ENCODE results near the gene GOLGA1.
"Not testable (repeated sequence)": the region's sequence is repeated elsewhere in the genome, so short reads cannot be mapped to it uniquely, and the experiment has no call there.

The GOLGA1 gene, protein sequence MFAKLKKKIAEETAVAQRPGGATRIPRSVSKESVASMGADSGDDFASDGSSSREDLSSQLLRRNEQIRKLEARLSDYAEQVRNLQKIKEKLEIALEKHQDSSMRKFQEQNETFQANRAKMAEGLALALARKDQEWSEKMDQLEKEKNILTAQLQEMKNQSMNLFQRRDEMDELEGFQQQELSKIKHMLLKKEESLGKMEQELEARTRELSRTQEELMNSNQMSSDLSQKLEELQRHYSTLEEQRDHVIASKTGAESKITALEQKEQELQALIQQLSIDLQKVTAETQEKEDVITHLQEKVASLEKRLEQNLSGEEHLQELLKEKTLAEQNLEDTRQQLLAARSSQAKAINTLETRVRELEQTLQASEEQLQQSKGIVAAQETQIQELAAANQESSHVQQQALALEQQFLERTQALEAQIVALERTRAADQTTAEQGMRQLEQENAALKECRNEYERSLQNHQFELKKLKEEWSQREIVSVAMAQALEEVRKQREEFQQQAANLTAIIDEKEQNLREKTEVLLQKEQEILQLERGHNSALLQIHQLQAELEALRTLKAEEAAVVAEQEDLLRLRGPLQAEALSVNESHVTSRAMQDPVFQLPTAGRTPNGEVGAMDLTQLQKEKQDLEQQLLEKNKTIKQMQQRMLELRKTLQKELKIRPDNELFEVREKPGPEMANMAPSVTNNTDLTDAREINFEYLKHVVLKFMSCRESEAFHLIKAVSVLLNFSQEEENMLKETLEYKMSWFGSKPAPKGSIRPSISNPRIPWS

DNA sequence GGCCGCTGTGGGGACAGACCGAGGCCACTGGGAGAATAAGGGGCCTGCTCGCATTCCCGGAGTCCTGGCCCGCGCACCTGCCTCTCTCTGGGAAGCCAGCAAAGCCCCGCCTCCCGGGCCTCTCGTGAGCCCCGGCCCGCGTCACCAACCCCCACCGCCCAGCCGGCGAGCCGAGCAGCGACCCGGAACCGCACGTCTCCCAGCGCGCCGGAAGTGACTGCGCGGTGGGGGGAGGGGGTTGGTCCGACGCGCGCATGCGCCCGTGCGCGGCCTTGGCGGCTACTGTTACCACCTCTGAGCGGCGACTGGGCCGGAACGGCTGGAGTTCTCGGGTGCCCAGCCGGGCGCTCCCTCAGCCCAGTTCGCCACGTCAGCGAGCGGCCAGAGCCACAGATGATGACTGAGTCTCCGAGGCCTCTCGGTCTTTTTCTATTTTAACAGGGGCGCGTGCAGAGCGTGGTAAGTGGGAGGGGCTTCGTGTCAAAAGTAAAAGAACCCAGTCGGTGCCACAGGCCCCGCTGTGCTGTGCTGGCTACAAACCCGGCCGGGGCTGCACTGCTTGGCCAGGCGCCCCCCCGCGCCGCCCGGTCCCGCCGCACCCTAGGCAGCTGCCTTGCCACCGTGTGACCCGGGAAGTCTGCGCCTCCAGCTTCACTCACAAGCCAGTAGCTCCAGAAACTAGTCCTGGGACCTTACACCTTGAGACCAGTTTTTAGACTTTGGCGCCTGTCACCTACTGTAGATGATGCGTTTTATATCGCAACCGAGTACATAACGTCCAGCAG, at the start of gene GOLGA1:
TSS of gene GOLGA1 (minus strand) at position 190 of the 785 bp plus-strand sequence. CDS start 2,372 bp downstream, outside the sequence.
- H3K27me3 Mint-ChIP-seq, result no peaks in the 10 kb centered on the region
- H3K9me3 Mint-ChIP-seq, result no peaks in the 10 kb centered on the region
- DNase-seq (peak; percentile 90), ATAC-seq (replicated peaks) (peak; percentile 89 to 91)
- H3K4me3 Mint-ChIP-seq, result peak within 1 kb of the TSS; percentile 88 to 89
- peaks cover 2 to 6% of the 10 kb centered on the region in 2 donors for H3K36me3 Mint-ChIP-seq
- peaks cover 10 to 33% of the 10 kb centered on the region in 2 donors for H3K4me1 Mint-ChIP-seq
- peak within 1 kb of the TSS; percentile 99 for H3K27ac Mint-ChIP-seq

DNA sequence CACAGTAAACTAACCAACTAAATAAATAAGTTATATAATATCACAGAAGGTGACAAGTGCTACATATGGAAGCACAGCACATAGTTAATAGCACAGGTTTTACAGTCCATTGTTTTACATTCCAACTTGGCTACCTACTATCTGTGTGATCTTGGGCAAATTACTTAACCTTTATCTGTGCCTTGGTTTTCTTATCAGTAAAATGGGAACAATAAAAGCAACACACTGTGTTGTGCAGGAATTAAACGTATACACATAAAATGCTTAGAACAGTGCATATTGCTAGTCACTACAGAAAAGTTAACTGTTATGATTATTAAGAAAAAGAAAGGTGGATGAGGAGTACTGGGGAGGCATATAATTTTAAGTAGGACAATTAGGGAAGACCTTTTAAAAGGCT, 42.8 kb upstream of the GOLGA1 start:
- no peaks in the 10 kb centered on the region for H3K4me1 Mint-ChIP-seq
- ATAC-seq (replicated peaks), result no peak
- no peak overlapping the region for H3K4me3 Mint-ChIP-seq
- no peak overlapping the region for H3K27ac Mint-ChIP-seq
- no peak for DNase-seq
- H3K36me3 Mint-ChIP-seq, result peaks cover 6 to 18% of the 10 kb centered on the region in 2 donors
- no peaks in the 10 kb centered on the region for H3K9me3 Mint-ChIP-seq
- no peaks in the 10 kb centered on the region for H3K27me3 Mint-ChIP-seq

DNA sequence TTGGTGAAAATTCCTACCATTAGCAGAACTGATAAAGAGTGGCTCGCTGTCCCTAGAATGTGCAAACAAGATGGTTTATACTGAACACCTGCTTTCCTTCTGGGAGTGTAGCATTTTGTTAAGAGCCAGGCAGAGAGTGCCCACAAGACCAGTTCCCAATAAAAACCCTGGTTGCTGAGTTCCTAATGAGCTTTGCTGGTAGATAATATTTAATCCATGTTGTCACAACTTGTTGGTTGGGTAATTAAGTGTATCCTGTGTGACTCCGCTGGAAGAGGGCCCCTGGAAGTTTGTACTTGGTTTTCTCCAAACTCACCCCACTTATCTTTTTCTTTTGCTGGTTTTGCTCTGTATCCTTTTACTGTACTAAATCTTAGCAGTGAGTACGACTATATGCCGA, 39.5 kb upstream of the GOLGA1 start:
- no peaks in the 10 kb centered on the region for H3K4me1 Mint-ChIP-seq
- H3K4me3 Mint-ChIP-seq, result no peak overlapping the region
- peaks cover 6 to 12% of the 10 kb centered on the region in 2 donors for H3K36me3 Mint-ChIP-seq
- no peak overlapping the region for H3K27ac Mint-ChIP-seq
- DNase-seq, result no peak
- no peaks in the 10 kb centered on the region for H3K27me3 Mint-ChIP-seq
- ATAC-seq (replicated peaks), result no peak
- H3K9me3 Mint-ChIP-seq, result no peaks in the 10 kb centered on the region

DNA sequence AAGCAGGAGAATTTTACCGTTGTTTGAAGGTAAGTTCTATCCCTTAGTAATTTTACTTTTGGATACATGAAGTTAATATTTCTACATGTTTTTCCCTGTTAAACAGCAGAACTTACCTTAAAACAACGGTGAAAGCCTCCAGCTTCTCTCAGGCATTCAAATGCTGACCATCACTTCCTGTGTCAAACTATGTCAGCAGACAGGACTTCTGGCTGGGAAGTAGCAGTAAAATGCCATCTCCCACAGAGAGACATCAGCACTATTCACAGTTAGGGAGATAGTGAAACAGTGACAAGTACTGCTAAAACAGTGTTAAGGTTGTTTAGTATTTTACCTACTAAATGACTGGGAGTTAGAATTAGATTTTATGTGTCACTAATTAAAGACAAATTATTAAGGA, 34.2 kb upstream of the GOLGA1 start:
- no peaks in the 10 kb centered on the region for H3K4me1 Mint-ChIP-seq
- H3K9me3 Mint-ChIP-seq, result no peaks in the 10 kb centered on the region
- no peak overlapping the region for H3K27ac Mint-ChIP-seq
- no peak for ATAC-seq (replicated peaks)
- peaks cover 10 to 20% of the 10 kb centered on the region in 2 donors for H3K36me3 Mint-ChIP-seq
- no peaks in the 10 kb centered on the region for H3K27me3 Mint-ChIP-seq
- H3K4me3 Mint-ChIP-seq, result no peak overlapping the region
- DNase-seq, result no peak

DNA sequence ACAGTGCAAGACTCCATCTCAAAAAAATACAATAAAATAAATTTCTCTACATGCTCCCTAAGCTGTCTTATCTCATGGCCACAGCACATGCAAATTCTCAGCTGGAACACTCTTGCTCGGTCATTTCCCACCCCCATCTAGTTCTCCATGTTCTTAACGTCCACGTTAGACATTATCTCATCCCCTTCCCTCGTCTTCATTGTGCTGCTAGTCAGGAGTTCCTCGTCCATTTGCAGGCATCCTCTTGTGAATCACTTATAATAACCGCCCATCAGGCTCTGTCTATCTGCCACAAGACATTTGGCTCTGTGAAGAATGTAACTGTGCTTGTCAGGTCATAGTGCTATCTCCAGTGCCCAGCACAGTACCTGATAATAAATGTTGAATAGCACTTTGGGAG, 32.9 kb upstream of the GOLGA1 start:
- no peak overlapping the region for H3K27ac Mint-ChIP-seq
- no peak for DNase-seq
- no peak for ATAC-seq (replicated peaks)
- H3K9me3 Mint-ChIP-seq, result no peaks in the 10 kb centered on the region
- peaks cover 11 to 22% of the 10 kb centered on the region in 2 donors for H3K36me3 Mint-ChIP-seq
- no peaks in the 10 kb centered on the region for H3K27me3 Mint-ChIP-seq
- no peak overlapping the region for H3K4me3 Mint-ChIP-seq
- no peaks in the 10 kb centered on the region for H3K4me1 Mint-ChIP-seq

DNA sequence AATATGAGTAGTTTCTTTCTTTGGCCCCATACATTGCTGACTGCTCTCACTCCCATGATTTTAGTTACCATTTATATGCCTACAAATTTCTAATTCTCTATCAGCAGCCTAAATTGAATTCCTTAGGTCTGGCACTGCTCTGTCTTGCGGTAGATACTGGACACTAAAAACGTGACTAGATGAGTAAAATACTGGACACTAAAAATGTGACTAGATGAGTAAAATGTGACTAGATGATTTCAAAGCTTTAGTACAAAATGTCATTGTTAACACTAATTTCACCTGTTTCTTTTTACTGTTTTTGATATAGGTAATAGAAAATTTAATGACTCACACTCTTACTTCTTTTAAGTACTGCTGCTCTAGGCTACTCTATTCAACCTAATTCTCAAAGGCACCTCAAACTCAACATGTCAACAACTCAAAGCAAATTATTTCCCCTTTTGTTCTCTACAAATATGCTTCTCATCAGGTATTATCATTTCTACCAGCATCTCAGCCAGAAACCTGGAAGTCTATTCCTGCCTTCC, 31.4 kb upstream of the GOLGA1 start:
- no peaks in the 10 kb centered on the region for H3K4me1 Mint-ChIP-seq
- H3K9me3 Mint-ChIP-seq, result no peaks in the 10 kb centered on the region
- DNase-seq (no peak), ATAC-seq (replicated peaks) (no peak)
- H3K36me3 Mint-ChIP-seq, result peaks cover 9 to 25% of the 10 kb centered on the region in 2 donors
- no peak overlapping the region for H3K27ac Mint-ChIP-seq
- H3K4me3 Mint-ChIP-seq, result no peak overlapping the region
- H3K27me3 Mint-ChIP-seq, result no peaks in the 10 kb centered on the region

DNA sequence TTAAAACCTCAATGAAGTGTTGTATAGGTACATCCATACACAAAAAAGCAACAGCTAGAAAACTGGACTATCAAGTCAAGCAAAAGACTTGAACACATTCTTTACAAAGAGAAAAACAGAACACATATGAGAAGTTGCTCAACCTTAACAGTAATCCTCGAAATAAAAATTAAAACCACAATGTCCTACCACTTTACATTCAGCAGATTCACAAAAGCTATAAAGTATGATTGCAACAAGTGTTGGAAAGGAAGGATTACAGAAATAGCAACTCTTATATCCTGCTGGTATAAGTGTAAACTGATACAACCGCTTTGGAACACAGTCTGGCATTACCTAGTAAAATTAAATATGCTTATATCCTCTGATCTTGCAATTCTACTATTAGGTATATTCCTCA, 28.5 kb upstream of the GOLGA1 start:
- no peaks in the 10 kb centered on the region for H3K9me3 Mint-ChIP-seq
- H3K36me3 Mint-ChIP-seq, result peaks cover 9 to 23% of the 10 kb centered on the region in 2 donors
- H3K27me3 Mint-ChIP-seq, result no peaks in the 10 kb centered on the region
- no peak for ATAC-seq (replicated peaks)
- no peak overlapping the region for H3K4me3 Mint-ChIP-seq
- no peak for DNase-seq
- H3K27ac Mint-ChIP-seq, result no peak overlapping the region
- peaks cover 3 to 9% of the 10 kb centered on the region in 2 donors for H3K4me1 Mint-ChIP-seq

DNA sequence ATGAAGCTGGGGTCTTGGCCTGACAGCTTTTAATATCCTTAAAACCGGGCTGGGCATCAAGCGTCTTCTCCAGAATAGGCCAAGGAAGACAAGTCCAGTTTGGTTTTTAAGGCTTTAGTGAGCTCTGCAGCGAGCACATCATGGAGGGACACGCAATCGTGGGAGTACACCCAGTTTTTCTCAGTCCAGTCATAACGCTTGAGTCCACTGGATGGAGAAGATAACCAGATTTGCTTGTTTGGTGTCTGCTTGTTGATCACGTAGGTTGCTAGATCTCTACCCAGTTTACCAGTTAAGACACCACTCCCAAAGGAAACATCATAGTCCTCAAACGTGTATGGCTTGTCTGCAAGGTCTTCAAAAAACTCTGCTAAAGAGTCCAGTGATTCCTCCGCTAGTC, 27.4 kb upstream of the GOLGA1 start:
- Mint-ChIP-seq H3K27ac (no peak overlapping the region), H3K9me3 (no peaks in the 10 kb centered on the region), H3K36me3 (peaks cover 3 to 16% of the 10 kb centered on the region in 2 donors), H3K4me3 (no peak overlapping the region), H3K4me1 (peaks cover 9 to 19% of the 10 kb centered on the region in 2 donors), H3K27me3 (no peaks in the 10 kb centered on the region)
- DNase-seq (no peak), ATAC-seq (replicated peaks) (no peak)

DNA sequence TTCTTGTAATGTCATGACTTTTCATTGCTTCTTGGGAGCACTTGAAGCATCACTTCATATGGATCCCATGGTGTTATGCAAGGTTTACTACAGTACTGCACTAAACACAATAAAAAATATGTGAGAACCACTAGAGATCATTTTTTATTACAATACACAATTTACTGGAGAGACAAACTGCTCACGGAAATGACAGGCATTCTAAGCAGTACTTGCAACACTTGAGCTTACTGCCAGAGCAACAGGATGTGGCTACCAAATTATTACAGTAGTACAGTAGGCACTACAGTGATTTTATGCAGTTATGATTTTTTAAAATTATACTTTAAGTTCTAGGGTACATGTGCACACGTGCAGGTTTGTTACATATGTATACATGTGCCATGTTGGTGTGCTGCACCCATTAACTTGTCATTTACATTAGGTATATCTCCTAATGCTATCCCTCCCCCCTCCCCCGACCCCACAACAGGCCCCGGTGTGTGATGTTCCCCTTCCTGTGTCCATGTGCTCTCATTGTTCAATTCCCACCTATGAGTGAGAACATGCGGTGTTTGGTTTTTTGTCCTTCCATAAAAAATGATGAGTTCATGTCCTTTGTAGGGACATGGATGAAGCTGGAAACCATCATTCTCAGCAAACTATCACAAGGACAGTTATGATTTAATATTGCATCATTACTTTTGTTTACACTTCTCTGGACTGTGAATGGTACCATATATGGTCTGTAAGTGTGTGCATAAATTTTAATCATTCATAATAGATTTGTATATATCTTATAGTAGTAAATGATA, 25.1 kb upstream of the GOLGA1 start:
- H3K4me1 Mint-ChIP-seq, result peaks cover 9 to 19% of the 10 kb centered on the region in 2 donors

DNA sequence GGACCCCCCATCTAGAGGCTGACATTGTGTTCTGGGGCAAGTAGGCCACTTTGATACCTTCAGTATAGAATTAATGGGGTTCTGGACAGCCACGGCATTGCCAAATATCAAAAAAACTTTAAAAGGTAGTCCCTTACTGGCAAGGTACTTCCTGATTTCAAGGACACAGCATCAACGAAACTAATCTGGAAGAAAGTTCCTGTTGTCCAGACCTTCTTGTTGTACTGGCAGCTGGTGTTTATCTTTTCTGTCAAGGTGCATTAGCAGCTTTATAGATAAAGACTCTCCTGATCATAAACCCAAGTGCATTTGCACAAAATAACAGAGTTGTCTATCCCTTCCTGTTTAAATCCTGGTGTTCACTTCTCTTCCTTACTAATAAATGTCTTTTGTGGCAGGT, 23.7 kb upstream of the GOLGA1 start:
- Mint-ChIP-seq H3K4me3 (no peak overlapping the region), H3K36me3 (peaks cover 2 to 4% of the 10 kb centered on the region in 2 donors), H3K27me3 (no peaks in the 10 kb centered on the region), H3K9me3 (no peaks in the 10 kb centered on the region), H3K27ac (no peak overlapping the region), H3K4me1 (peaks cover 9 to 19% of the 10 kb centered on the region in 2 donors)
- no peak for DNase-seq
- no peak for ATAC-seq (replicated peaks)

More for the DNA sequence above, 25.1 kb upstream of the GOLGA1 start:
- H3K4me3 Mint-ChIP-seq; ATAC-seq (replicated peaks); H3K27me3 Mint-ChIP-seq; H3K36me3 Mint-ChIP-seq; H3K27ac Mint-ChIP-seq; DNase-seq; H3K9me3 Mint-ChIP-seq: not testable (repeated sequence)

DNA sequence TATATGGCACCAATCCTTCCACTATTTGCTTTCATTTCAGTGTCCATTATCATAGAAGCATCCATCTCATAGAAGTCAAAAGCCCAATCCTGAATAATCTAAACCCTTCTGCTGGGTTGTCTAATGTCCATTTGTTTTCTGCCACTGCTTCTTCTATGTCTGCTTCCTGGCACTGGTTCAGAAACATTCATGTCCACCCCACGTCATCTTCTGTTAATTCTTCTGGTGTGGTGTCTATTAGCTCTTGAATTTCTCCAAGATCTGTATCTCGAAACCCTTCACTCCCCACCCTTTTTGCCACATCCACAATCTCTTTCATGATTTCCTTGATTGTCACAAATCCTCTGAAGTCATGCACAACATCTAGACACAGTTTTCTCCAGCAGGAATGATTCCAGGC, 23.2 kb upstream of the GOLGA1 start:
- no peak for DNase-seq
- Mint-ChIP-seq H3K27me3 (no peaks in the 10 kb centered on the region), H3K27ac (no peak overlapping the region), H3K9me3 (no peaks in the 10 kb centered on the region), H3K4me3 (no peak overlapping the region), H3K4me1 (peaks cover 9 to 19% of the 10 kb centered on the region in 2 donors), H3K36me3 (peaks cover 3 to 5% of the 10 kb centered on the region in 2 donors)
- ATAC-seq (replicated peaks), result no peak

DNA sequence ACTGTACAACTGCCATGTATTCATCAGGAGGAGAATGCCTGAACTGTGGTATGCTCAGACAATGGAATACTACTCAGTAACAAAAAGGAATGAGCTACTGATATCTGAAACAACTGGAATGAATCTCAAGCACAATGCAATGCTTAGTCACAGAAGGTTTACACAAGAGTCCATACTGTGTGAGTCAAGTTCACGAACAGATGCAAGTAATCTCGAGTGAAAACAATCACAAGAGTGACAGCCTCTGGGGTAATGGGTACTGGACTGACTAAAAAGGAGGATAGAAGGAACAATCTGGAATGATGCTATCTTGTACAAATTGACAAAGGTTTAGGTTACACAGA, 19.5 kb upstream of the GOLGA1 start:
- H3K4me1 Mint-ChIP-seq, result peaks cover 6 to 14% of the 10 kb centered on the region in 2 donors
- H3K9me3 Mint-ChIP-seq, result no peaks in the 10 kb centered on the region
- no peak overlapping the region for H3K27ac Mint-ChIP-seq
- H3K4me3 Mint-ChIP-seq, result no peak overlapping the region
- DNase-seq, result no peak
- H3K36me3 Mint-ChIP-seq, result peaks cover 3% of the 10 kb centered on the region in 2 donors
- no peaks in the 10 kb centered on the region for H3K27me3 Mint-ChIP-seq
- ATAC-seq (replicated peaks), result no peak

DNA sequence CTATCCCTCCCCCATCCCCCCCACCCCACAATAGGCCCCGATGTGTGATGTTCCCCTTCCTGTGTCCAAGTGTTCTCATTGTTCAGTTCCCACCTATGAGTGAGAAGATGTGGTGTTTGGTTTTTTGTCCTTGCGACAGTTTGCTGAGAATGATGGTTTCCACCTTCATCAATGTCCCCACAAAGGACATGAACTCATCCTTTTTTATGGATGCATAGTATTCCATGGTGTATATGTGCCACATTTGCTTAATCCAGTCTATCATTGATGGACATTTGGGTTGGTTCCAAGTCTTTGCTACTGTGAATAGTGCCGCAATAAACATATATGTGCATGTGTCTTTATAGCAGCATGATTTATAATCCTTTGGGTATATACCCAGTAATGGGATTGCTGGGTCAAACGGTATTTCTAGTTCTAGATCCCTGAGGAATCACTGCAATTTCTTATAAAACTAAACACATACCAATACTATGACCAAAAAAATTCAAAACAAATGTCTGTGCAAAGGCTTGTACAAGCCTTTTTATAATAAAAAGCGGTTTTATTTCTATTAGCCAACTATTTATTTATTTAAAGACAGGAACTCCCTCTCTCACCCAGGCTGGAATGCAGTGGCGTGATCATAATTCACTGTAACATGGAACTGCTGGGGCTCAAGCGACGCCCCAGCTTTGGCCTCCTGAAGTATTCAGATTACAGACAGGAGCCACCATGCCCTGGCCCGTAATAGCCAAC, 19.0 kb upstream of the GOLGA1 start:
- not testable (repeated sequence) for H3K36me3 Mint-ChIP-seq; DNase-seq; ATAC-seq (replicated peaks); H3K9me3 Mint-ChIP-seq; H3K27me3 Mint-ChIP-seq; H3K4me3 Mint-ChIP-seq; H3K27ac Mint-ChIP-seq
- peaks cover 6 to 14% of the 10 kb centered on the region in 2 donors for H3K4me1 Mint-ChIP-seq
